HG03520 (cell line): ENCODE results near the gene DAP3.
"Not testable (repeated sequence)": the region's sequence is repeated elsewhere in the genome, so short reads cannot be mapped to it uniquely, and the experiment has no call there.

ENCODE experiments used
- ATAC-seq: cut with Tn5 transposase; IDR thresholded peaks from one replicate; pipeline ENCODE4 v1.9.1; 2021; ENCODE audit warnings: mild to moderate bottlenecking, moderate library complexity; ENCODE audit not compliant: unreplicated experiment

DAP3 gene

DNA sequence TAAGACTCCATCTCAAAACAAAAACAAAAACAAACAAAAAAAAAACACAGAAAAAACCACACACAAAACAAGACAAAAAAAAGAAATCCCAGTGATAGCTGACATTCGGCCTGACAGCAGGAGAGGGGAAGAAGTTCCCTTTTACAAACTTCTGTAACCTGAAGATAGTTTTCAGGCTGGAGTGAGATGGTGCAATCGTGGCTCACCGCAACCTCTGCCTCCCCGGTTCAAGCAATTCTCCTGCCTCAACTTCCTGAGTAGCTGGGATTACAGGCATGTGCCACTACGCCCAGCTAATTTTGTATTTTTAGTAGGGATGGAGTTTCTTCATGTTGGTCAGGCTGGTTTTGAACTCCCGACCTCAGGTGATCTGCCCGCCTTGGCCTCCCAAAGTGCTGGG, 75.1 kb downstream of the DAP3 start:
- not testable (repeated sequence) for ATAC-seq

DNA sequence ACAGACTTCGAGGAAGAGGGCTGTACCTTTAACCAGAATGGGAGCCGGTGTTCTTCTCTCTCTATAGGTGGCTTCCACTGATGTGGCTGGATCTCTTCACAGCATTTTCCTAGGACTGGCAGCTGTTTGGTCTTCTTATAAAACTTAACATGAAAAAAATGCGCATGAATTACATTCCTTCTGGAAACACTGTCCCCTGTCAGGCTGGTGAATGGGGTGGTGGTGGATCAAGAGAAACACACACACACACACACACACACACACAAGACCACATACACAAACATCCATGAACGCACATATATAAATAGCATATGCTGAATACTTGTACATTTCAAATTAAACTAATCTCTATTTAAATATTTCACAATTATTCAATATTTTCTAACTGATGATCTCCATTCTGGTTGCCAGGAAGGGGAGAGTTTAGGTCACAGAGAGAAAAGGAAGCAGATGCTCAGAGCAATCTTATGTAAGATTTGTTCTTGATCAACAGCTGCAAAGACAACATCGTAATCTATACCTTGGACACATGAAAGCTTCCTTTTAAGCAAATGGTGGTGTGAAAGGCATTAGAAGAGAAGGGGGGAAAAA, 78.6 kb downstream of the DAP3 start:
- not testable (repeated sequence) for ATAC-seq

DNA sequence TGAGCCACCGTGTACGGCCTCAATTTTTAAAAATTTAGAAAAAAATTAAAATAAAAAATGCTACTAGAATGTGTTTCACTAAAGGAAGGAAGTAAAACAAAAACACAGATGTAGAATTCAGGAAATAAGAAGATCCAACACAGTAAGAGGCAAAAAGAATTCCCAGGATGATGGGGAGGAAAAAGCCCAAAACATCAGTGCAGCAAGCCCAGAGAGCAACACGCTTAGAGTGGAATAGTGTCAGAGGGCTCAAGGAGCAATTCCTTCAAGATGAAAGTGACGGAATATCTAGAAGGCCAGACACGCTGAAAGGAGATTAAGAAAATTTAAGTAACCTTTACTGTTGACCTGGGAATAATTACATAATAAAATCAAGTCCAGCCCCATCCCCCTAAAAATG, 80.4 kb downstream of the DAP3 start:
- no peak for ATAC-seq

DNA sequence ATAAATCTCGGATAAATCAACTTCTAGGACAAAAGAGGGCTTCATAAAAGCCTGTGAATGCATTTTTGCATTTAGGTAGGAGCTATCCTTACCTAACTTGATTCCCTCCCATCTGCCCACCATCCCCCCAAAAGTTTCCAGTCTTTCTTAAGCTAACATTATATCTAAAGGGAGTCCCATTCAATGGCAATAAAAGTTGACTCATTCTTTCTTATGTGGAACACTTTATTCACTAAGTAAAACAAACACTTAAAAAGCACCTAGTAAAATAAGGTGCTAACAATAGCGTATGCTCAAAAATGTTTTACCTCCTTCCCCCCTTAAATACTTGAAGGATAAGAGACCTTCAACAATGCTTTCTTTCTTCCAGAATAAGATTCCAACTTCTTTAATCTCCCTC, 84.3 kb downstream of the DAP3 start:
- ATAC-seq, result no peak

DNA sequence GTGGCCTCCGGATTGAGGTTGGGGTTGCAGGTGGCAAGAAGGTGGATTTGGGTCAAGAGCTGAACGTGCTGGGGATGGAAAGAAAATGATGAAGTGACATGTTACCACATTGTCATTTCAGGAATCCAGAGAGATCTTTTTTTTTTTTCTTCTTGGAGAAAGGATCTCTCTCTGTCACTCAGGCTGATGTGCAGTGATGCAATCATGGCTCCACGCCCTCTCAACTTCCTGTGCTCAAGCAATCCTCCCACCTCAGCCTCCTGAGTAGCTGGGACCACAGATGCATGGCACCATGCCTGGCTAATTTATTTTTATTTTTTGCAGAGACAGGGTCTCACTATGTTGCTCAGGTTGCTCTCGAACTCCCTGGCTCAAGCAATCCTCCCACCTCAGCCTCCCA, 87.5 kb downstream of the DAP3 start:
- ATAC-seq, result no peak

DNA sequence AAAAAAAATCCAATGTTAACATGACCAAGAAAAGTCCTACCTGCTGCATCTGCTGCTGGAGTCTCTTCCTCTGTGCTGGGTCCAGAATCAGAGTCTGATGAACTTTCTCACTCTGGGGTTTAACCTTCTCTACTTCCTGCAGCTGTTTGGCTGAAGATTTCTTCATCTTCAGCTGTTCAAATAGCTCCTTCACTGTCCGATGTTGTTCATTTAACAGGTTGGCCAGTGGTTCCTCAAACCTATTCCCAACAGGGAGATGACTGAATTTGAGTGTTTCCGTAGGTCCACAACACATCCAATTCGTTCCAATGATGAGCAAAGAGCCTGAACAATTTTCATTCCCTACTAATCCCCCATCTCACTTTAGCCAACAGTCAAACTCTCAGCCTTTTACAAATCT, 88.7 kb downstream of the DAP3 start:
- no peak for ATAC-seq
